H1 (cell line): ENCODE data around the gene ACTR1A. TPM values are rescaled to one million over a fixed set of nuclear protein-coding genes. Genes with fewer than 3 reads are reported as not detected.

Experiments used
- ASH2L ChIP-seq: fragments of 200-600, 300-600 bp; sonication (generic); IDR thresholded peaks from one replicate; pipeline ENCODE4 v1.7.1; 2017; ENCODE audit warnings: low read length
- CHD7 ChIP-seq: fragments of 300-600 bp; sonication (generic); IDR thresholded peaks from 2 replicates; pipeline ENCODE4 v1.7.1; 2012; ENCODE audit warnings: low read length, moderate library complexity, mild to moderate bottlenecking, inconsistent platforms; ENCODE audit not compliant: insufficient replicate concordance
- POLR2A ChIP-seq, 2 experiments: IDR thresholded peaks; 1 replicate in 1 of 2; 2 replicates in 1 of 2; pipeline ENCODE4 v1.6.1; 2011; ENCODE audit warnings: low read depth in 2 of 2, low read length in 2 of 2, mild to moderate bottlenecking in 2 of 2; ENCODE audit errors: control extremely low read depth in 1 of 2
- ZNF274 ChIP-seq: IDR thresholded peaks from 2 replicates; pipeline ENCODE4 v1.7.0; 2012; ENCODE audit warnings: low read length, borderline replicate concordance; ENCODE audit errors: extremely low read depth
- polyA plus RNA-seq, 7 experiments: library from polyadenylated mRNA; depleted of rRNA in 3 of 7; stranded (reverse) in 5 of 7; unstranded in 2 of 7; fragments of >200 nt in 5 of 7; fragments of 200-250 nt in 2 of 7; gene quantifications; 1 replicate in 5 of 7; 2 replicates in 1 of 7; 4 replicates in 1 of 7; pipeline versions ENCODE4 v1.2.1 to v1.2.3, GENCODE V29; 2011 to 2013; ENCODE audit warnings: missing spikeins in 2 of 7, mixed read lengths in 2 of 7
- total RNA-seq: library from RNA; stranded (reverse); fragmentation: NEBNext Ultra II Directional; extraction: Animal tissue kit (Norgen Biotek cat#: 25700); gene quantifications from 2 replicates; pipeline ENCODE4 v1.2.1, GENCODE V29; 2021

Gene ACTR1A
- total and polyA plus RNA-seq, 2 of the 8 experiments (the other 6 are each of a cell fraction or from before 2014, with no cell fraction given), result 78.6 to 86.3 TPM

GRCh38 chr10:102476466-102477141 is 25.9 kb downstream of the ACTR1A start (continued):
- TF ChIP-seq CHD7 (no peak), POLR2A (IDR thresholded peaks at IDR 0.05; ENCODE audit: control extremely low read depth in 1 of 2, low read depth in 2 of 2, low read length in 2 of 2) (no peak), ASH2L (no peak), ZNF274 (no peak)
- TF ChIP-seq, all 59 proteins: peak for 0
